NOMO-1 treated with dmso at 0.1 percent for 144 hours (cell line): ENCODE data around the gene TRPM4.
"Not testable (repeated sequence)": the region's sequence is repeated elsewhere in the genome, so short reads cannot be mapped to it uniquely, and the experiment has no call there.

Source experiments
- DNase-seq: peaks from one replicate; lab custom pipeline; 2025; ENCODE audit not compliant: unreplicated experiment; lab: John Stamatoyannopoulos, UW

TRPM4 gene

GRCh38 chr19:49126575-49126974 is 31.0 kb upstream of the TRPM4 start:
- DNase-seq = no peak

- DNase-seq = not testable (repeated sequence)
Measured at GRCh38 chr19:49127225-49127624, 30.4 kb upstream of the TRPM4 start.

GRCh38 chr19:49127674-49128544 is 29.7 kb upstream of the TRPM4 start:
- DNase-seq = peak; percentile 88

- DNase-seq = no peak
Measured at GRCh38 chr19:49128545-49129237, 28.9 kb upstream of the TRPM4 start.

GRCh38 chr19:49129238-49129583 is 28.4 kb upstream of the TRPM4 start:
- no peak for DNase-seq

GRCh38 chr19:49130325-49130724 is 27.3 kb upstream of the TRPM4 start:
- no peak for DNase-seq

- no peak for DNase-seq
Measured at GRCh38 chr19:49132974-49133609, 24.5 kb upstream of the TRPM4 start.

- DNase-seq = no peak
Measured at GRCh38 chr19:49133621-49134454, 23.8 kb upstream of the TRPM4 start.

GRCh38 chr19:49135686-49136085 is 21.9 kb upstream of the TRPM4 start:
- DNase-seq = no peak

GRCh38 chr19:49136771-49137171 is 20.8 kb upstream of the TRPM4 start:
- no peak for DNase-seq

- no peak for DNase-seq
Measured at GRCh38 chr19:49140951-49141350, 16.6 kb upstream of the TRPM4 start.

GRCh38 chr19:49141352-49141751 is 16.2 kb upstream of the TRPM4 start:
- no peak for DNase-seq

- no peak for DNase-seq
Measured at GRCh38 chr19:49142866-49143335, 14.7 kb upstream of the TRPM4 start.

GRCh38 chr19:49145573-49146407 is 11.8 kb upstream of the TRPM4 start:
- DNase-seq = no peak

- DNase-seq = not testable (repeated sequence)
Measured at GRCh38 chr19:49146408-49146770, 11.2 kb upstream of the TRPM4 start.

- DNase-seq = no peak
Measured at GRCh38 chr19:49148044-49148682, 9.4 kb upstream of the TRPM4 start.

GRCh38 chr19:49148784-49149651 is 8.6 kb upstream of the TRPM4 start:
- peak; percentile 94 for DNase-seq

- DNase-seq = no peak
Measured at GRCh38 chr19:49149652-49150105, 7.9 kb upstream of the TRPM4 start.
